Sigmoid colon (tissue), 7 donors: ENCODE measurements around the gene RBM4B. TPM values are rescaled to one million over a fixed set of nuclear protein-coding genes. Genes with fewer than 3 reads are reported as not detected.

Source experiments
- DNase-seq: peaks from one replicate; pipeline ENCODE4 v3.0.0-alpha.2; 2019
- H3K27ac ChIP-seq, 4 donors: fragments of 200-600 bp; sonication (generic); one replicate each; pipeline ENCODE4 v1.5.1; 2016 to 2019; ENCODE audit warnings: mild to moderate bottlenecking in 1 of 4
- H3K27me3 ChIP-seq, 3 donors: fragments of 200-600 bp; sonication (generic); one replicate each; pipeline ENCODE4 v1.5.1; 2019; ENCODE audit warnings: mild to moderate bottlenecking in 1 of 3
- H3K36me3 ChIP-seq, 4 donors: fragments of 200-600 bp; sonication (generic); one replicate each; pipeline ENCODE4 v1.5.1; 2016 to 2019
- H3K4me1 ChIP-seq, 4 donors: fragments of 200-600 bp; sonication (generic); one replicate each; pipeline ENCODE4 v1.5.1; 2017 to 2019
- H3K4me3 ChIP-seq, 4 donors: fragments of 200-600 bp; sonication (generic); one replicate each; pipeline ENCODE4 v1.5.1; 2017 to 2019; ENCODE audit warnings: mild to moderate bottlenecking in 2 of 4, moderate library complexity in 1 of 4
- H3K9me3 ChIP-seq, 4 donors: fragments of 200-600 bp in 3 of 4; sonication (generic) in 3 of 4; one replicate each; pipeline versions ENCODE4 v1.5.1 to v1.6.1; 2013 to 2019
- EP300 ChIP-seq, 4 donors: sonication (generic); formaldehyde crosslinking; IDR thresholded peaks; one replicate each; pipeline ENCODE4 v1.6.1; 2017; ENCODE audit warnings: antibody characterized with exemption in 4 of 4
- POLR2A ChIP-seq, 2 donors: fragments of 450-650 bp; IDR thresholded peaks; one replicate each; pipeline ENCODE4 v1.6.1; 2016; ENCODE audit warnings: antibody characterized with exemption in 2 of 2, mild to moderate bottlenecking in 2 of 2, moderate library complexity in 2 of 2
- POLR2AphosphoS5 ChIP-seq, 4 donors: sonication (generic); formaldehyde crosslinking; IDR thresholded peaks; one replicate each; pipeline ENCODE4 v1.6.1; 2017; ENCODE audit warnings: antibody characterized with exemption in 4 of 4
- WGBS, 2 donors: extraction: QIAGEN DNeasy Blood & Tissue Kit; methylation state at CpG; one replicate each; pipeline ENCODE4 v1.1.7; 2013; 5-methylcytosine and 5-hydroxymethylcytosine counted together
- intact Hi-C: fragments of 100-400 bp; cut with DNase I; formaldehyde crosslinking; loops from one replicate; pipeline ENCODE4 v1.15.1; 2023
- polyA plus RNA-seq, 3 donors: library from polyadenylated mRNA; stranded (reverse); fragments of 200-250 nt; gene quantifications; one replicate each; pipeline ENCODE4 v1.2.3, GENCODE V29; 2013
- total RNA-seq, 4 donors: library from RNA; depleted of rRNA; stranded (reverse); fragments of >200 nt; gene quantifications; one replicate each; pipeline ENCODE4 v1.1.0, GENCODE V29; 2016
- TF ChIP-seq, protein P1 (sequence below), 4 experiments: fragments of 450-650 bp in 3 of 4; fragments of 200-600 bp in 1 of 4; IDR thresholded peaks; one replicate each; pipeline ENCODE4 v1.5.1; 2016 to 2019; ENCODE audit warnings: antibody characterized with exemption in 4 of 4, mild to moderate bottlenecking in 3 of 4, moderate library complexity in 2 of 4
- donor health status: healthy with polysubstance abuse.
- donor health status: Bipolar disorder and iron deficiency.
- donor health status: healthy.

RBM4B gene
- total and polyA plus RNA-seq, 7 donors, result 6.6 to 30.7 (median 14.0) TPM

GRCh38 chr11:66722745-66723651 lies 45.3 kb upstream of the RBM4B start:
- H3K36me3 ChIP-seq, result no peaks in the 10 kb centered on the region
- peaks cover 0 to 12% (median 10%) of the 10 kb centered on the region in 4 donors for H3K4me1 ChIP-seq
- peaks cover 2 to 57% (median 25%) of the 10 kb centered on the region in 3 donors for H3K27me3 ChIP-seq
- H3K9me3 ChIP-seq, result no peaks in the 10 kb centered on the region
- no peak for TF ChIP-seq POLR2AphosphoS5 (IDR thresholded peaks at IDR 0.05)
- TF ChIP-seq, protein P1, sequence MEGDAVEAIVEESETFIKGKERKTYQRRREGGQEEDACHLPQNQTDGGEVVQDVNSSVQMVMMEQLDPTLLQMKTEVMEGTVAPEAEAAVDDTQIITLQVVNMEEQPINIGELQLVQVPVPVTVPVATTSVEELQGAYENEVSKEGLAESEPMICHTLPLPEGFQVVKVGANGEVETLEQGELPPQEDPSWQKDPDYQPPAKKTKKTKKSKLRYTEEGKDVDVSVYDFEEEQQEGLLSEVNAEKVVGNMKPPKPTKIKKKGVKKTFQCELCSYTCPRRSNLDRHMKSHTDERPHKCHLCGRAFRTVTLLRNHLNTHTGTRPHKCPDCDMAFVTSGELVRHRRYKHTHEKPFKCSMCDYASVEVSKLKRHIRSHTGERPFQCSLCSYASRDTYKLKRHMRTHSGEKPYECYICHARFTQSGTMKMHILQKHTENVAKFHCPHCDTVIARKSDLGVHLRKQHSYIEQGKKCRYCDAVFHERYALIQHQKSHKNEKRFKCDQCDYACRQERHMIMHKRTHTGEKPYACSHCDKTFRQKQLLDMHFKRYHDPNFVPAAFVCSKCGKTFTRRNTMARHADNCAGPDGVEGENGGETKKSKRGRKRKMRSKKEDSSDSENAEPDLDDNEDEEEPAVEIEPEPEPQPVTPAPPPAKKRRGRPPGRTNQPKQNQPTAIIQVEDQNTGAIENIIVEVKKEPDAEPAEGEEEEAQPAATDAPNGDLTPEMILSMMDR (IDR thresholded peaks at IDR 0.05), result no peak
- TF ChIP-seq EP300 (IDR thresholded peaks at IDR 0.05), result no peak
- no peak for DNase-seq
- H3K4me3 ChIP-seq, result no peak overlapping the region
- 90 to 93% methylated on average over 16 of the region's 16 CpGs for WGBS, 2 donors
- H3K27ac ChIP-seq, result no peak overlapping the region
- intact Hi-C loops, result no loop called here

GRCh38 chr11:66721939-66722338 lies 44.3 kb upstream of the RBM4B start:
- WGBS, 2 donors, result 93 to 94% methylated on average over 9 of the region's 9 CpGs
- intact Hi-C loops, result no loop called here
- TF ChIP-seq, protein P1 (IDR thresholded peaks at IDR 0.05), result no peak
- TF ChIP-seq POLR2AphosphoS5 (IDR thresholded peaks at IDR 0.05) (no peak), POLR2A (IDR thresholded peaks at IDR 0.05) (no peak), EP300 (IDR thresholded peaks at IDR 0.05) (no peak)

GRCh38 chr11:66720899-66721470 lies 43.3 kb upstream of the RBM4B start:
- Histone ChIP-seq H3K27me3 (peaks cover 0 to 43% (median 12%) of the 10 kb centered on the region in 3 donors), H3K4me1 (no peaks in the 10 kb centered on the region), H3K36me3 (no peaks in the 10 kb centered on the region), H3K4me3 (no peak overlapping the region), H3K9me3 (no peaks in the 10 kb centered on the region), H3K27ac (no peak overlapping the region)
- DNase-seq, result no peak
- TF ChIP-seq, protein P1 (IDR thresholded peaks at IDR 0.05), result no peak
- TF ChIP-seq POLR2AphosphoS5 (IDR thresholded peaks at IDR 0.05) (no peak), POLR2A (IDR thresholded peaks at IDR 0.05) (no peak), EP300 (IDR thresholded peaks at IDR 0.05) (no peak)
- intact Hi-C loops, result no loop called here
- WGBS, 2 donors, result 86% methylated on average over 13 of the region's 13 CpGs

More at GRCh38 chr11:66721939-66722338, 44.3 kb upstream of the RBM4B start:
- H3K9me3 ChIP-seq, result no peaks in the 10 kb centered on the region
- H3K27ac ChIP-seq, result no peak overlapping the region
- no peaks in the 10 kb centered on the region for H3K36me3 ChIP-seq
- no peak for DNase-seq
- peaks cover 0 to 3% (median under 1%) of the 10 kb centered on the region in 4 donors for H3K4me1 ChIP-seq
- no peak overlapping the region for H3K4me3 ChIP-seq
- peaks cover 0 to 53% (median 19%) of the 10 kb centered on the region in 3 donors for H3K27me3 ChIP-seq

- Histone ChIP-seq H3K36me3 (no peaks in the 10 kb centered on the region), H3K4me3 (no peak overlapping the region), H3K9me3 (no peaks in the 10 kb centered on the region), H3K27ac (no peak overlapping the region), H3K27me3 (peaks cover 0 to 37% (median 12%) of the 10 kb centered on the region in 3 donors), H3K4me1 (no peaks in the 10 kb centered on the region)
- intact Hi-C loops, result no loop called here
- DNase-seq, result no peak
- TF ChIP-seq POLR2AphosphoS5 (IDR thresholded peaks at IDR 0.05), result no peak
- TF ChIP-seq, protein P1 (IDR thresholded peaks at IDR 0.05), result no peak
- TF ChIP-seq EP300 (IDR thresholded peaks at IDR 0.05), result no peak
- no peak for TF ChIP-seq POLR2A (IDR thresholded peaks at IDR 0.05)
- WGBS, 2 donors, result 19 to 50% methylated on average over 15 of the region's 15 CpGs
These were observed 42.7 kb upstream of the RBM4B start for GRCh38 chr11:66720223-66720898.
